Measurements from ENCODE around the gene RNF151.

DNA sequence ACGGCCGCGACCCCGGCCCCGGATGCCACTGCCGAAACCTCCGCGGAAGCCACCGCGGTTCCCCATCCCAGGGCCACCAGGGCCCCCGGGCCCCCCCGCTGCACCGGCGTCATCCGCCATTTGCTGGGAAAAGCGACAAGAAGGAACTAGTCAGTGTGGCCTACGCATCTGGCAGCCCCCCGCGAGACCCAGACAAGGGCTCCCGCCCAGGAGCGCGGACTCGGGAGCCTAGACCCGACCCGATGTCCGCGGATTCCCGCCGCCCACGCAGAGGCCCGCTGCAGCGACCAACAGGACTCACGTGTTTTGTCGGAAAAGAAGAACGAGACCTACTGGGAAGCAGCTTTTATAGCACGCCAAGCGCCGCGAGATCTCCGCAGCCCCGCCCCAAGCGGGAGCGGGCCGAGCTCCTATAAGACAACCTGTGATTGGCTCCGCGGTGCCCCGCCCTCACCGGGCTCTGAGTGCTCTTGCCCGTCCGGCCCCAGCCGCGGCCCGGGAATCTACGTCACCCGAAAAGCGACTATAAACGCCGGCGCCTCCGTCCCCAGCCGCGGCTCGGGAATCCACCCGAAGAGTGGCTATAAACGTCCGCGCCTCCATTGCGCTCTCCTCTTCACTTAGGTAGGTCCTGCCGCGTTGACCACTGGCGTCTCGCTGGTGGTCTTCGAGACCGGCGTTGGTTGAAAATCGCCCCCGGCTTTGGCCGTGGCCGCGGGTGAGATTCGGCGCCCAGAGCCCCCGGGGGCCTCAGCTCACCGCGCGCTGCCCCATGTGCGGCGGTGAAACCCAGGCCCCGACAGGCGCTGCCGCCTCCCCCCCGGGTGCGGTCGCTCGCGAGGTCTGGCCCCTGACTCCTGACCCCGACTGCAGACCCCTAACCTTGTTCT lies 1.9 kb upstream of the RNF151 start, which contains the start of gene RPS2:
- TF ChIP-seq, protein P1, sequence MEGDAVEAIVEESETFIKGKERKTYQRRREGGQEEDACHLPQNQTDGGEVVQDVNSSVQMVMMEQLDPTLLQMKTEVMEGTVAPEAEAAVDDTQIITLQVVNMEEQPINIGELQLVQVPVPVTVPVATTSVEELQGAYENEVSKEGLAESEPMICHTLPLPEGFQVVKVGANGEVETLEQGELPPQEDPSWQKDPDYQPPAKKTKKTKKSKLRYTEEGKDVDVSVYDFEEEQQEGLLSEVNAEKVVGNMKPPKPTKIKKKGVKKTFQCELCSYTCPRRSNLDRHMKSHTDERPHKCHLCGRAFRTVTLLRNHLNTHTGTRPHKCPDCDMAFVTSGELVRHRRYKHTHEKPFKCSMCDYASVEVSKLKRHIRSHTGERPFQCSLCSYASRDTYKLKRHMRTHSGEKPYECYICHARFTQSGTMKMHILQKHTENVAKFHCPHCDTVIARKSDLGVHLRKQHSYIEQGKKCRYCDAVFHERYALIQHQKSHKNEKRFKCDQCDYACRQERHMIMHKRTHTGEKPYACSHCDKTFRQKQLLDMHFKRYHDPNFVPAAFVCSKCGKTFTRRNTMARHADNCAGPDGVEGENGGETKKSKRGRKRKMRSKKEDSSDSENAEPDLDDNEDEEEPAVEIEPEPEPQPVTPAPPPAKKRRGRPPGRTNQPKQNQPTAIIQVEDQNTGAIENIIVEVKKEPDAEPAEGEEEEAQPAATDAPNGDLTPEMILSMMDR (IDR thresholded peaks at IDR 0.05; ENCODE audit: insufficient read depth, low read length, poor library complexity, severe bottlenecking), result no peak
- TF ChIP-seq EZH2phosphoT487 (conservative IDR thresholded peaks at IDR 0.05; ENCODE audit: low read length), result no peak

Measured in SU-DHL-6 (cell line).